HL-60 (cell line): ENCODE measurements around the gene ZKSCAN2.

Experiments
- GABPA ChIP-seq: IDR thresholded peaks from 2 replicates; pipeline ENCODE4 v1.6.1; 2012; ENCODE audit warnings: low read depth
- POLR2AphosphoS5 ChIP-seq: IDR thresholded peaks from 2 replicates; pipeline ENCODE4 v1.6.1; 2012; ENCODE audit warnings: low read depth
- TF ChIP-seq, protein P1 (sequence below): IDR thresholded peaks from one replicate; pipeline ENCODE4 v1.5.1; 2011; ENCODE audit warnings: low read length, control low read depth, inconsistent platforms; ENCODE audit not compliant: insufficient read depth
- TF ChIP-seq, protein P2 (sequence below): IDR thresholded peaks from 2 replicates; pipeline ENCODE4 v1.6.1; 2012; ENCODE audit warnings: low read depth; ENCODE audit not compliant: insufficient replicate concordance

DNA sequence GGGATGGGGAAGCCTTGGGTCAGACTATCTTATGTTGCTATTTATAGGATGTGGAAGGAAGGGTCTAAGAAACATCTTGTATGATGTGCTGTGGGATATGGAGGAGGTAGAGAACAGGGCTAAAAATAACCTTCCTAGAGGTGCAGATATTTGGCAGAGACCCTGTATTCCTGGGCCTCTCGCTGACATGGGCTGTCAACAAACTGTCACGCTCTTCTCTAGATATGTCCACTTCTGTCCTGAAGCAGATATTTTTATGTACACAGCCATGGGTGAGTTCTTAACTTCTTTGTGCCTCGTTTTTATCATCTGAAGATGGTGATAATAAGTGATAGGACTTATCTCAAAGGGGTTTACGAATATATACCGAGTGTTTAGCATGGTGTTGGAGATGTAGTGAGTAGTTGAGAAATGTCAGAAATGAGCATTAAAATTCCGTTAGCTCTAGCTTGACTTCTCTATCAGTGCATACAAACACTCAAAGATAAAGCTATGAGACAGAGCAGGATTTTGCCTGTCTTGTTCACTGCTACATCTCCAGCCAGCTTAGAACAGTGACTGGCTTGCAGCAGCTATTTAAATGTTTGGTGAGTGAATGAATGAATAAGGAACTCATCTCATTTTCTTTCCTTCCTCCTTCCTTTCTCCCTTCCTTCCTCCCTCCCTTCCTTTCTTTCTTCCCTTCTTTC is 43.8 kb downstream of the ZKSCAN2 start:
- TF ChIP-seq, protein P1, sequence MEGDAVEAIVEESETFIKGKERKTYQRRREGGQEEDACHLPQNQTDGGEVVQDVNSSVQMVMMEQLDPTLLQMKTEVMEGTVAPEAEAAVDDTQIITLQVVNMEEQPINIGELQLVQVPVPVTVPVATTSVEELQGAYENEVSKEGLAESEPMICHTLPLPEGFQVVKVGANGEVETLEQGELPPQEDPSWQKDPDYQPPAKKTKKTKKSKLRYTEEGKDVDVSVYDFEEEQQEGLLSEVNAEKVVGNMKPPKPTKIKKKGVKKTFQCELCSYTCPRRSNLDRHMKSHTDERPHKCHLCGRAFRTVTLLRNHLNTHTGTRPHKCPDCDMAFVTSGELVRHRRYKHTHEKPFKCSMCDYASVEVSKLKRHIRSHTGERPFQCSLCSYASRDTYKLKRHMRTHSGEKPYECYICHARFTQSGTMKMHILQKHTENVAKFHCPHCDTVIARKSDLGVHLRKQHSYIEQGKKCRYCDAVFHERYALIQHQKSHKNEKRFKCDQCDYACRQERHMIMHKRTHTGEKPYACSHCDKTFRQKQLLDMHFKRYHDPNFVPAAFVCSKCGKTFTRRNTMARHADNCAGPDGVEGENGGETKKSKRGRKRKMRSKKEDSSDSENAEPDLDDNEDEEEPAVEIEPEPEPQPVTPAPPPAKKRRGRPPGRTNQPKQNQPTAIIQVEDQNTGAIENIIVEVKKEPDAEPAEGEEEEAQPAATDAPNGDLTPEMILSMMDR = no peak
- TF ChIP-seq, protein P2, sequence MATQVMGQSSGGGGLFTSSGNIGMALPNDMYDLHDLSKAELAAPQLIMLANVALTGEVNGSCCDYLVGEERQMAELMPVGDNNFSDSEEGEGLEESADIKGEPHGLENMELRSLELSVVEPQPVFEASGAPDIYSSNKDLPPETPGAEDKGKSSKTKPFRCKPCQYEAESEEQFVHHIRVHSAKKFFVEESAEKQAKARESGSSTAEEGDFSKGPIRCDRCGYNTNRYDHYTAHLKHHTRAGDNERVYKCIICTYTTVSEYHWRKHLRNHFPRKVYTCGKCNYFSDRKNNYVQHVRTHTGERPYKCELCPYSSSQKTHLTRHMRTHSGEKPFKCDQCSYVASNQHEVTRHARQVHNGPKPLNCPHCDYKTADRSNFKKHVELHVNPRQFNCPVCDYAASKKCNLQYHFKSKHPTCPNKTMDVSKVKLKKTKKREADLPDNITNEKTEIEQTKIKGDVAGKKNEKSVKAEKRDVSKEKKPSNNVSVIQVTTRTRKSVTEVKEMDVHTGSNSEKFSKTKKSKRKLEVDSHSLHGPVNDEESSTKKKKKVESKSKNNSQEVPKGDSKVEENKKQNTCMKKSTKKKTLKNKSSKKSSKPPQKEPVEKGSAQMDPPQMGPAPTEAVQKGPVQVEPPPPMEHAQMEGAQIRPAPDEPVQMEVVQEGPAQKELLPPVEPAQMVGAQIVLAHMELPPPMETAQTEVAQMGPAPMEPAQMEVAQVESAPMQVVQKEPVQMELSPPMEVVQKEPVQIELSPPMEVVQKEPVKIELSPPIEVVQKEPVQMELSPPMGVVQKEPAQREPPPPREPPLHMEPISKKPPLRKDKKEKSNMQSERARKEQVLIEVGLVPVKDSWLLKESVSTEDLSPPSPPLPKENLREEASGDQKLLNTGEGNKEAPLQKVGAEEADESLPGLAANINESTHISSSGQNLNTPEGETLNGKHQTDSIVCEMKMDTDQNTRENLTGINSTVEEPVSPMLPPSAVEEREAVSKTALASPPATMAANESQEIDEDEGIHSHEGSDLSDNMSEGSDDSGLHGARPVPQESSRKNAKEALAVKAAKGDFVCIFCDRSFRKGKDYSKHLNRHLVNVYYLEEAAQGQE = no peak
- no peak for TF ChIP-seq POLR2AphosphoS5
- no peak for TF ChIP-seq GABPA
